ENCODE data around the gene RALGAPB.

DNA sequence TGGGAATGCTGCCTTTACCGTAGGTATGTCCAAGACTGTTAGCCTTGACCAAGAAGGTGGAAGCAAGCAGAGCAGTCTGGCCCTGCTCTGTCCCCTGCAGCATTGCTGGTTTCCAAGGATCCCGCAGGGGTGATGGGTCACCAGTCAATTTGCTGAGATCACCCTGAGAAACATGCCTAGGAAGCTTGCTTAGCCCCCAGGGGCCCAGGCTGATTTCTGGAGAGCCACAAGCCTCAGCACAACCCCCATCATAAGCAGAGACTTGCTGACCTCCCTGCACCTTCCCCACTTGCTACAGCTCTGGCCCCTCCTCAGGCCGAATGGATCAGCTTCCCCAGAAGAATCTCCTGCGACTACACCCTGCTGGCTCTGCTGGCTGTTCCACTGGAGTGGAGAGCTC, 150.4 kb downstream of the RALGAPB start:
- no peak for TF ChIP-seq EZH2phosphoT487 (conservative IDR thresholded peaks at IDR 0.05; ENCODE audit: low read length)
- TF ChIP-seq, protein P1, sequence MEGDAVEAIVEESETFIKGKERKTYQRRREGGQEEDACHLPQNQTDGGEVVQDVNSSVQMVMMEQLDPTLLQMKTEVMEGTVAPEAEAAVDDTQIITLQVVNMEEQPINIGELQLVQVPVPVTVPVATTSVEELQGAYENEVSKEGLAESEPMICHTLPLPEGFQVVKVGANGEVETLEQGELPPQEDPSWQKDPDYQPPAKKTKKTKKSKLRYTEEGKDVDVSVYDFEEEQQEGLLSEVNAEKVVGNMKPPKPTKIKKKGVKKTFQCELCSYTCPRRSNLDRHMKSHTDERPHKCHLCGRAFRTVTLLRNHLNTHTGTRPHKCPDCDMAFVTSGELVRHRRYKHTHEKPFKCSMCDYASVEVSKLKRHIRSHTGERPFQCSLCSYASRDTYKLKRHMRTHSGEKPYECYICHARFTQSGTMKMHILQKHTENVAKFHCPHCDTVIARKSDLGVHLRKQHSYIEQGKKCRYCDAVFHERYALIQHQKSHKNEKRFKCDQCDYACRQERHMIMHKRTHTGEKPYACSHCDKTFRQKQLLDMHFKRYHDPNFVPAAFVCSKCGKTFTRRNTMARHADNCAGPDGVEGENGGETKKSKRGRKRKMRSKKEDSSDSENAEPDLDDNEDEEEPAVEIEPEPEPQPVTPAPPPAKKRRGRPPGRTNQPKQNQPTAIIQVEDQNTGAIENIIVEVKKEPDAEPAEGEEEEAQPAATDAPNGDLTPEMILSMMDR (IDR thresholded peaks at IDR 0.05; ENCODE audit: insufficient read depth, low read length, poor library complexity, severe bottlenecking): no peak
